Ishikawa (cell line): ENCODE measurements around the gene PLA2G6.

ENCODE experiments used
- CREB1 ChIP-seq: IDR thresholded peaks from 2 replicates; pipeline ENCODE4 v1.6.1; 2012; ENCODE audit warnings: low read depth
- EP300 ChIP-seq: IDR thresholded peaks from 2 replicates; pipeline ENCODE4 v1.6.1; 2012; ENCODE audit warnings: borderline replicate concordance
- MAX ChIP-seq: IDR thresholded peaks from 2 replicates; pipeline ENCODE4 v1.6.1; 2012
- RAD21 ChIP-seq: IDR thresholded peaks from 2 replicates; pipeline ENCODE4 v1.6.1; 2012; ENCODE audit warnings: low read depth
- REST ChIP-seq: IDR thresholded peaks from 2 replicates; pipeline ENCODE4 v1.6.1; 2012; ENCODE audit warnings: low read depth, mild to moderate bottlenecking
- ZBTB7A ChIP-seq: IDR thresholded peaks from 2 replicates; pipeline ENCODE4 v1.6.1; 2012; ENCODE audit warnings: low read depth

GRCh38 chr22:38144025-38144405, 37.6 kb downstream of the PLA2G6 start:
- TF ChIP-seq EP300, result no peak
- no peak for TF ChIP-seq MAX
- TF ChIP-seq REST, result no peak
- no peak for TF ChIP-seq ZBTB7A
- TF ChIP-seq CREB1, result no peak
- TF ChIP-seq RAD21, result peak; percentile 38
